PFSK-1 (cell line): ENCODE data around the gene ABCC8.

ENCODE experiments used
- FOXP2 ChIP-seq: optimal IDR thresholded peaks from 2 replicates; pipeline ENCODE3; 2011; ENCODE audit warnings: borderline replicate concordance, control low read depth, inconsistent platforms; ENCODE audit not compliant: insufficient read depth; ENCODE audit errors: extremely low read length, extremely low read depth
- POLR2AphosphoS5 ChIP-seq: IDR thresholded peaks from 2 replicates; pipeline ENCODE4 v1.6.1; 2012; ENCODE audit warnings: low read depth, mild to moderate bottlenecking, control low read depth, low read length, moderate library complexity
- SIN3A ChIP-seq: IDR thresholded peaks from 2 replicates; pipeline ENCODE4 v1.6.1; 2012; ENCODE audit warnings: mild to moderate bottlenecking, low read length, moderate library complexity, borderline replicate concordance; ENCODE audit not compliant: insufficient read depth
- TAF1 ChIP-seq: IDR thresholded peaks from 2 replicates; pipeline ENCODE4 v1.6.1; 2012; ENCODE audit warnings: low read length, control low read depth, borderline replicate concordance; ENCODE audit not compliant: insufficient read depth
- TF ChIP-seq, protein P1 (sequence below), 2 experiments: IDR thresholded peaks; 2 replicates each; pipeline versions ENCODE4 v1.6.1 to v1.8.0; 2011 to 2012; ENCODE audit warnings: low read depth in 2 of 2, low read length in 2 of 2, control low read depth in 1 of 2, inconsistent platforms in 1 of 2, mild to moderate bottlenecking in 1 of 2, moderate library complexity in 1 of 2; ENCODE audit not compliant: insufficient read depth in 1 of 2

Gene ABCC8

GRCh38 chr11:17483505-17483904 lies 6.9 kb upstream of the ABCC8 start:
- TF ChIP-seq POLR2AphosphoS5 (no peak), TAF1 (no peak), FOXP2 (no peak), SIN3A (no peak)
- TF ChIP-seq, protein P1, sequence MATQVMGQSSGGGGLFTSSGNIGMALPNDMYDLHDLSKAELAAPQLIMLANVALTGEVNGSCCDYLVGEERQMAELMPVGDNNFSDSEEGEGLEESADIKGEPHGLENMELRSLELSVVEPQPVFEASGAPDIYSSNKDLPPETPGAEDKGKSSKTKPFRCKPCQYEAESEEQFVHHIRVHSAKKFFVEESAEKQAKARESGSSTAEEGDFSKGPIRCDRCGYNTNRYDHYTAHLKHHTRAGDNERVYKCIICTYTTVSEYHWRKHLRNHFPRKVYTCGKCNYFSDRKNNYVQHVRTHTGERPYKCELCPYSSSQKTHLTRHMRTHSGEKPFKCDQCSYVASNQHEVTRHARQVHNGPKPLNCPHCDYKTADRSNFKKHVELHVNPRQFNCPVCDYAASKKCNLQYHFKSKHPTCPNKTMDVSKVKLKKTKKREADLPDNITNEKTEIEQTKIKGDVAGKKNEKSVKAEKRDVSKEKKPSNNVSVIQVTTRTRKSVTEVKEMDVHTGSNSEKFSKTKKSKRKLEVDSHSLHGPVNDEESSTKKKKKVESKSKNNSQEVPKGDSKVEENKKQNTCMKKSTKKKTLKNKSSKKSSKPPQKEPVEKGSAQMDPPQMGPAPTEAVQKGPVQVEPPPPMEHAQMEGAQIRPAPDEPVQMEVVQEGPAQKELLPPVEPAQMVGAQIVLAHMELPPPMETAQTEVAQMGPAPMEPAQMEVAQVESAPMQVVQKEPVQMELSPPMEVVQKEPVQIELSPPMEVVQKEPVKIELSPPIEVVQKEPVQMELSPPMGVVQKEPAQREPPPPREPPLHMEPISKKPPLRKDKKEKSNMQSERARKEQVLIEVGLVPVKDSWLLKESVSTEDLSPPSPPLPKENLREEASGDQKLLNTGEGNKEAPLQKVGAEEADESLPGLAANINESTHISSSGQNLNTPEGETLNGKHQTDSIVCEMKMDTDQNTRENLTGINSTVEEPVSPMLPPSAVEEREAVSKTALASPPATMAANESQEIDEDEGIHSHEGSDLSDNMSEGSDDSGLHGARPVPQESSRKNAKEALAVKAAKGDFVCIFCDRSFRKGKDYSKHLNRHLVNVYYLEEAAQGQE (IDR thresholded peaks at IDR 0.05; ENCODE audit: insufficient read depth in 1 of 2, low read depth in 2 of 2, low read length in 2 of 2): no peak

DNA sequence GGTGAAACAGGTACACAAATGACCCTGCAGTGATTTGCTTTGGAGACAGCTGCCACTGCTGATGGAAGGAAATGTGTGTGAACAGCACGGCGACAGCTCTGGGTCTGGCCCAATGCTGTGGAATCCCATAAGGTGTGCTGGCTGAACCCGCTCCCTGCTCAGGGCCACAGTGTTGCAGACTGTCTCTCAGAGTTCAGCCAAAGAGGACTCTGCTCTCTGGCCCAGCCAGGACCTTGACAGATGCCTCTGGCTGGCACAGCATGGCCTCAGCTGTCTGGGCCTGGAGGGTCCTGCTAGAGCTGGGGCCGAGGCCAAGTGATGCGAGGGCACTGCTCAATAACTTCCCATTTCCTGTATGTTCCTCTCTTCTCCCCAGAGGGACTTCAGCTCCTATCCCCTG lies 5.3 kb upstream of the ABCC8 start:
- TF ChIP-seq, protein P1 (IDR thresholded peaks at IDR 0.05; ENCODE audit: insufficient read depth in 1 of 2, low read depth in 2 of 2, low read length in 2 of 2): no peak
- TF ChIP-seq SIN3A: no peak
- no peak for TF ChIP-seq POLR2AphosphoS5
- no peak for TF ChIP-seq TAF1
- TF ChIP-seq FOXP2: no peak

- TF ChIP-seq POLR2AphosphoS5 (no peak), TAF1 (no peak), SIN3A (no peak), FOXP2 (no peak)
- TF ChIP-seq, protein P1 (IDR thresholded peaks at IDR 0.05; ENCODE audit: insufficient read depth in 1 of 2, low read depth in 2 of 2, low read length in 2 of 2): no peak
Observed at GRCh38 chr11:17479284-17480214, 2.9 kb upstream of the ABCC8 start.

- TF ChIP-seq, protein P1 (IDR thresholded peaks at IDR 0.05; ENCODE audit: insufficient read depth in 1 of 2, low read depth in 2 of 2, low read length in 2 of 2): peak; percentile 25 to 88; a peak in 2 of 4 replicates
- no peak for TF ChIP-seq POLR2AphosphoS5
- no peak for TF ChIP-seq FOXP2
- TF ChIP-seq TAF1: no peak
- TF ChIP-seq SIN3A: no peak
Observed at GRCh38 chr11:17478070-17478469, 1.4 kb upstream of the ABCC8 start.
